HG03520 (cell line): Measurements from ENCODE around the gene AKAP12.
"Not testable (repeated sequence)": the region's sequence is repeated elsewhere in the genome, so short reads cannot be mapped to it uniquely, and the experiment has no call there.

Experiments
- ATAC-seq: cut with Tn5 transposase; IDR thresholded peaks from one replicate; pipeline ENCODE4 v1.9.1; 2021; ENCODE audit warnings: mild to moderate bottlenecking, moderate library complexity; ENCODE audit not compliant: unreplicated experiment

The AKAP12 gene

GRCh38 chr6:151377095-151377494, 137.3 kb downstream of the AKAP12 start:
- no peak for ATAC-seq

GRCh38 chr6:151379933-151380847, 140.4 kb downstream of the AKAP12 start:
- ATAC-seq, result peak; percentile 48

DNA sequence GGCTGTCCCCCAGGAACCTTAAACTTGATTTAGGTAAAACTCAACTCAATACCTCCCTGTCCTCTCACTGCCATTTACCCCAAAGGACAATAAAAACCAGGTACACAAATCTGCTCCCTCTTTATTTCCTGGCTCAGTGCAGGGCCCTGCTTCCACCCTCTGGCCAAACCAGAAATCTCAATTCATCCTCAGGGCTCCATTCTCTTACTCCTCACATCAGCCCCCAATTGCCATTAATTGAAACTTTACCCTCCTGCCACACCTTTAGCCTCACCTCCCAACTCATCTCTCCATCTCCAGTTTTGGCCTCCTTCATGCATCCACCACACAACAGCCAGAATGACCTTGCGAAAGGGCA, 141.1 kb downstream of the AKAP12 start:
- ATAC-seq, result peak; percentile 12

DNA sequence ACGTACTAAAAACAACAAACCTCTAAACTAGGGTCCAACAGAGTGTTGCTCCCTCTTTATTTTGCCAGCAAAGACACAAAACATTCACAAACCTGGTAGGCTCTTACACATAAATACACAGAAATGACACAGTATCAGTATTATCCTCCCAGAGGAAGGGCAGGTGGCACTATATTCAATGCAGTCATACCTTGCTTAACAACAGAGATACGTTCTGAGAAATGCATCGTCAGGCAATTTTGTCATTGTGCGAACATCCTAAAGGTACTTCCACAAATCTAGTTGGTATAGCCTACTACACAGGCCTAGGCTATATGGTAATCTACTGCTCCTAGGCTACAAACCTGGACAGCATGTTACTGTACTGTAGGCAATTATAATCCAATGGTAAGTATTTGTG, 142.0 kb downstream of the AKAP12 start:
- ATAC-seq, result no peak

DNA sequence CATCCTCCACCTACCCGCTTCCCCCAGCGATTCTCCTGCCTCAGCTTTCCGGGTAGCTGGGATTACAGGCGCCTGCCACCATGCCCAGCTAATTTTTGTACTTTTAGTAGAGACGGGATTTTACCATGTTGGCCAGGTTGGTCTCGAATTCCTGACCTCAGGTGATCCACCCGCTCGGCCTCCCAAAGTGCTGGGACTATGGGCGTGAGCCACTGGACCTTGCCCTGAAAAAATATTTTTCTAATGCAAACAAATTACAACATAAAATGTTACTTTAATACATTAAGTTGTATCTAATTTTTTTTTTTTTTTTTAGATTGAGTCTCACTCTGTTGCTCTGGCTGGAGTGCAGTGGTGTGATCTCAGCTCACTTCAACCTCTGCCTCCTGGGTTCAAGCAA, 142.9 kb downstream of the AKAP12 start:
- not testable (repeated sequence) for ATAC-seq

GRCh38 chr6:151384151-151384550, 144.4 kb downstream of the AKAP12 start:
- ATAC-seq, result no peak

DNA sequence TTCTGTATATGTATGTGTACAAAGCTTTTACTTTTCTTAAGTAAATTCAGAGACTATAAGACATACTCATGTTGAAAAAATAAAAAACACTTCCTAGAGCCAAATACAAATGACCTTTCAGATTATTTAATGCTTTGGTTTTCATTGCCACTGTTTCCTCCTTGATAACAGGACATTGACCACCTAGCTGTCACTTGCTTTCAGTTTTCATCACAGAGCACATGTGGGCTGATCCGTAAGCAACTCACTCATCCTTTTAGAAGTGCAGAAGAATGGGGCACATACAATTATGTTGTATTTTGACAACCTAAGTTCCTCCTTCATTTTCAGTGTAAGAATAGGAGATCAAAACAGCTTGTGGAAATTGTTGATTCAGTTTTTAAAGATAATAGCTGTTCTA, 145.4 kb downstream of the AKAP12 start:
- no peak for ATAC-seq

- no peak for ATAC-seq
These were observed 147.6 kb downstream of the AKAP12 start for GRCh38 chr6:151387175-151387970.

GRCh38 chr6:151388236-151388635, 148.5 kb downstream of the AKAP12 start:
- no peak for ATAC-seq

DNA sequence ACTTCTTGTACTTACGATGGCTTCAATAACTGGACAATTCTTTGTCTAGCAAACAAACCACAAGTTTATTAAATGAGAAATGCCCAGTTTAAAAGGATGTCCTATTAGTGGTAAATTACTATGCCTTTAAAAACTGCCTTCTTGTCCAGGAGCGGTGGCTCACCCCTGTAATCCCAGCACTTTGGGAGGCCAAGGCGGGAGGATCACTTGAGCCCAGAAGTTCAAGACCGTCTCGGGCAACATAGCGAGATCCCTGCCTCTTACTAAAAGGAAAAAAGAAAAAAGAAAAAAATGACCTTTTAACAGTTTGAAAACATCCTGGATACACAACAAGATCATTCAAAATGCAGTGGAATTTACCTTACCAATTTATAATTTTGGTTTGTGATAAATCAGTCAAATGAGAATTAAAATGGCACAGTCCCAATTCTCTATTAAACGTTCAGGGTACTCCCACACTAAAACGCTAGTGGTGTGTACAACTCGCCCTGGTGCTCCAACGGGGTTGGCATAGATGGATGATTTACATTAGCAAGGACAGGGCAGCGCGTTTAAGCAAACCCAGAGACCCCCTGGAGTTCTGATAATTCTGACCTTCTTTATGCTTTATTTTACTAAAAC, 149.3 kb downstream of the AKAP12 start:
- ATAC-seq, result no peak

DNA sequence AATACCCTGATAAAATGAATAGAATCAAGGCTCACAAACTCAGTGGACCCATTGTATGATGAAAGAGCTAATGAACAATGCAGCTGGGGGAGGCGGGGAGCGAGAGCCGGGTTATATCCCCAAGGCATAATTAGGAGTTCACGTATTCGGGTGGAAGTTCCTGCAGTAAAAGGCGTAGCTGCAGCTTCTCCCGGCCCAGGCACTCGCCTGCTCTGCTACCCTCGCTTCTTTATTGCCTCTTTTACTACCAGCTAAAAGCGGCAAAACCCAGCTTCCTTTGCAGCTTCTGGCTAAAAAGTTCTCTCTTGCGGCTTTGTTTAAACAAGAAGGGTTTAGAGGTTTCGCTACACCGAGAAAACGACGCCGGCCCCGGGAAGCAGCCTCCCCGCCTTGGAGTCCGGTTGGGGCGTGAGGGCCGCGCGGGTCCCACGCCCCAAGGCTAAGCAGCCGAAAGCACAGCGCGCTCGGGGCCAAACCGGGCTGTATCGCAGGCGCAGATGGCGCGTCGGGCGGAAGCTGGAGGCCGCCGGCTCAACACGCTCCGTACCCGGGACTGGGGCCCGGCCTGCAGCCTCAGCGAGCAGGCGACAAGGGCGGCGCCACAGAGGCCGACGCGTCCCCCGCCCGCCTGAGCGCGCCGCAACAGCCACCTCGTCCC, 150.0 kb downstream of the AKAP12 start:
- peak; percentile 66 for ATAC-seq

GRCh38 chr6:151390276-151390850, 150.6 kb downstream of the AKAP12 start:
- ATAC-seq, result peak; percentile 70

DNA sequence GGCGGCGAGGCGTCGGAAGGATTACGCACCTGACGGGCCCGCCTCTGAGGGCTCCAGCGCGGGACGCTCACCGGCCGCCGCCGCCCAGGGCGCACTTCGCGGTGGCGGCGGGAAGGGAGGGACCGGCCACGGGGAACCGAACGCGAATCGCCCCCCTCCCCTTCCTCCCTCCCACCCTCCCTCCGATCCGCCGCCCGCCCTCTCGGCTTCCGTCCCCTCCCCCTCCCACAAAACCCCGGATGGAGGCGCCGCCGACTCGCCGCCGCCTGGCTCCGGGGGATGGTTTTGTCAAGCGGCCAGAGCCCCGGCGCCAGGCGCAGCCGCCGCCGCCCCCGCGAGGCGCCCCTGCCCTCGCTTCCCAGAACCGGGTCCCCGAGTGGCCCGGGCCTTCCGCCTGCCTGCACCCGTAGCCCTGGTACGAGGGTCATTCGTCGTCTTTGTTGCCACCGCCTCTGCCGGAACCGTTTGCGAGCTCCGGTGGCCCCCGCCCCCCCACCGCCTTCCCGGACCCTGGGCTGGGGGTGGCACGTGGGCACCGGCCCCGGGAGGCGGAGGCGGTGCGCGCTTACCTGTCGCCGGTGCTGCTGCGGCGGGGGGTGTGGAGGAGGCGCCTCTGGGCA, 151.2 kb downstream of the AKAP12 start:
- no peak for ATAC-seq

DNA sequence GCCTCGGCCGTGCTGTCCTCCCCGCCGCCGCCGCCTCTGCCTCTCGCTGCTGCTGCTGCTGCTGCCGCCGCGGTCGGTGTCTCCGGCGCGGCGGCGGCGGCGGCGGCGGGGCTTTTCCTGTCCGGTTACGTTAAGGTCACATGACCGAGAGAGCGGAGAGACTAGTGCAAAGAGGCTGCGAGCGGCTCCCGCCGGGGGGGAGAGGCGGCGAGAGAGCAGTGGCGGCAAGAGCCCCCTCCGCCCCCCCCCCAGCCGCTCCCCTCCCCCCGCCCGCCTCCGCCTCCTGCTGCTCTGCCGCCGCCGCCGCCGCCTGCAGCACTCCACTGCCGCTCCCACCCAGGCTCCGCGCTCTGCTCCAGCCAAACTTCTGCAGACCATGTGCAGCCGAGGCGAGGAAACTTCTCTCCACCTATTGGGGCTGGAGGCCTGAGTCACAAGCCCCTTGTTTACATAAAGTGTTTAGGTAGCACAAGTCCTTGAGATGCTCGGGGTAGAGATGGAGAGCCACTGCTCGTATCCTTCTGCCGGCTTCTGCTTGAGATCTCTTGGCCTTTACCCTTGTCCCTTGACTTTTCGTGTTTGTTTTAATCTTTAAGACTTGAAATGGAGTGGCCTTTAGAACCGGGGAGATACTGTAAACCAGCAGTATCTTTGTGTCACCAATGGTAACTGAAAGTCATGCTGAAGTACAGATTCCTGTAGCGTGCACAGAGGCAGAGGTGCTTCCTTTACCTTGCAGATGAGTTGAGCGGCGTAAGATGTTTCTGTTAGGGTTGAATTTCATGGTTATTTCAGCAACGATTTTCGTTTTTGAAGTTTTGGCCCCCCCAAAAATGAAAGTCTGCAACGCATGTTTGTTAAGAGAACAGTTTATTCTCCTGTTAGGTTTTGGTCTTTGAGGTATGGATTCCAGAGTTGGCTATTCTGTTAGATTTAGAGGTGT, 152.0 kb downstream of the AKAP12 start, which contains the start of gene ZBTB2:
ZBTB2 (minus strand) TSS at position 89 of the 943 bp plus-strand sequence. CDS start 17,922 bp downstream, outside the sequence.
- no peak for ATAC-seq

- no peak for ATAC-seq
These were observed 152.7 kb downstream of the AKAP12 start for GRCh38 chr6:151392427-151392826.

GRCh38 chr6:151393410-151393809, 153.6 kb downstream of the AKAP12 start:
- no peak for ATAC-seq

- ATAC-seq, result no peak
These were observed 159.9 kb downstream of the AKAP12 start for GRCh38 chr6:151399679-151400078.

DNA sequence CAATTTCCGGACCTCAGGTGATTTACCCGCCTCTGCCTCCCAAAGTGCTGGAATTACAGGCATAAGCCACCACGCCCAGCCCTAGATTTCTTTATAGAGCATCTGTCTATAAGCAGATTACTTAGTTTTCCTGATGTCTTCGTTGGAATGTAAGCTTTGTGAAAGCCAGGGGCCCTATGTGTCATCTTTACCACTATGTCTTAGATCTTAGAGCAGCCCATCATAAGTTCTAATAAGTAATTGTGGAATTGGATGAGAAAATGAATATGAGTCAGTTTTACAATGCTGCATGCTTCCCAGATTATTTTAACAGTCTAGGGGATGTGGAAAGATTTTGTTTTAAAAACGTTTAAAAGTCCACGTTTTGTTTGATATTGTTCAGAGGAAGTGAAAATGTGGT, 160.7 kb downstream of the AKAP12 start:
- no peak for ATAC-seq

- no peak for ATAC-seq
These were observed 162.5 kb downstream of the AKAP12 start for GRCh38 chr6:151402228-151402627.
